ENCODE data around the gene RASD1. TPM values are rescaled to one million over a fixed set of nuclear protein-coding genes. Genes with fewer than 3 reads are reported as not detected.
A peak's percentile ranks its signal among the peaks of the same experiment; 100 is the strongest.

The RASD1 gene
- total RNA-seq, 2 donors from 2014 or later = 20.9 to 24.6 TPM

- intact Hi-C loops (cut with DNase I, micrococcal nuclease) = no loop called here
Observed at GRCh38 chr17:17528696-17529652, 32.8 kb upstream of the RASD1 start.

GRCh38 chr17:17527956-17528500, 31.8 kb upstream of the RASD1 start:
- no peak for DNase-seq
- intact Hi-C loops (cut with DNase I, micrococcal nuclease) = no loop called here
- ATAC-seq = no peak

More at GRCh38 chr17:17528696-17529652, 32.8 kb upstream of the RASD1 start:
- no peak for ATAC-seq
- no peak for DNase-seq

GRCh38 chr17:17527534-17527933, 31.3 kb upstream of the RASD1 start:
- intact Hi-C loops (cut with DNase I, micrococcal nuclease) = no loop called here
- ATAC-seq (no peak), DNase-seq (no peak)

GRCh38 chr17:17526369-17526768, 30.2 kb upstream of the RASD1 start:
- intact Hi-C loops (cut with DNase I, micrococcal nuclease) = no loop called here
- DNase-seq (peak in 1 of 2 donors; percentile 44), ATAC-seq (peak; percentile 68)

- DNase-seq = peak in 1 of 2 donors; percentile 31
- peak; percentile 80 for ATAC-seq
- intact Hi-C loops (cut with DNase I, micrococcal nuclease) = no loop called here
Observed at GRCh38 chr17:17525956-17526355, 29.8 kb upstream of the RASD1 start.

GRCh38 chr17:17525311-17525710, 29.1 kb upstream of the RASD1 start:
- ATAC-seq (no peak), DNase-seq (no peak)
- intact Hi-C loops (cut with DNase I, micrococcal nuclease) = no loop called here

- no peak for ATAC-seq
- no peak for DNase-seq
Observed at GRCh38 chr17:17523731-17524490, 27.7 kb upstream of the RASD1 start.

GRCh38 chr17:17523001-17523730, 27.0 kb upstream of the RASD1 start:
- ATAC-seq (peak; percentile 27), DNase-seq (peak in 1 of 2 donors; percentile 43)
- intact Hi-C loops (cut with DNase I, micrococcal nuclease) = no loop called here

More at GRCh38 chr17:17523731-17524490, 27.7 kb upstream of the RASD1 start:
- intact Hi-C loops (cut with DNase I, micrococcal nuclease) = no loop called here

GRCh38 chr17:17520599-17521232, 24.5 kb upstream of the RASD1 start:
- ATAC-seq (no peak), DNase-seq (no peak)

GRCh38 chr17:17519886-17520285, 23.7 kb upstream of the RASD1 start:
- intact Hi-C loops (cut with DNase I, micrococcal nuclease) = no loop called here

More at GRCh38 chr17:17520599-17521232, 24.5 kb upstream of the RASD1 start:
- intact Hi-C loops (cut with DNase I, micrococcal nuclease) = no loop called here

GRCh38 chr17:17518951-17519350, 22.8 kb upstream of the RASD1 start:
- intact Hi-C loops (cut with DNase I, micrococcal nuclease) = no loop called here
- ATAC-seq (no peak), DNase-seq (no peak)

More at GRCh38 chr17:17519886-17520285, 23.7 kb upstream of the RASD1 start:
- ATAC-seq (no peak), DNase-seq (no peak)

- DNase-seq (no peak), ATAC-seq (no peak)
- intact Hi-C loops (cut with DNase I, micrococcal nuclease) = no loop called here
Observed at GRCh38 chr17:17518014-17518413, 21.8 kb upstream of the RASD1 start.

- DNase-seq (no peak), ATAC-seq (peak; percentile 34)
- intact Hi-C loops (cut with DNase I, micrococcal nuclease) = no loop called here
Observed at GRCh38 chr17:17516941-17517720, 20.9 kb upstream of the RASD1 start.

- no peak for DNase-seq
- peak; percentile 43 for ATAC-seq
- intact Hi-C loops (cut with DNase I, micrococcal nuclease) = no loop called here
Observed at GRCh38 chr17:17515934-17516930, 20.0 kb upstream of the RASD1 start.

- intact Hi-C loops (cut with DNase I, micrococcal nuclease) = no loop called here
- DNase-seq = no peak
- ATAC-seq = no peak
Observed at GRCh38 chr17:17514993-17515933, 19.1 kb upstream of the RASD1 start.
